Keratinocyte (primary cell): ENCODE data around the gene OR13D1. TPM values are rescaled to one million over a fixed set of nuclear protein-coding genes. Genes with fewer than 3 reads are reported as not detected.
A peak's percentile ranks its signal among the peaks of the same experiment; 100 is the strongest.

Source experiments
- DNase-seq: peaks from one replicate; pipeline ENCODE4 v3.0.0-alpha.2; 2011; ENCODE audit warnings: low read depth, missing footprints, low spot score
- FAIRE-seq: peaks from 2 replicates; lab custom pipeline; 2011; peaks lifted over from hg19 to GRCh38; lab: Jason Lieb, UNC
- H2AFZ ChIP-seq: 2 replicates; pipeline ENCODE4 v1.6.0; 2012; ENCODE audit warnings: low read length, control low read depth, inconsistent platforms; ENCODE audit not compliant: control insufficient read depth
- H3K27ac ChIP-seq: 2 replicates; pipeline ENCODE4 v1.5.1; 2011; ENCODE audit warnings: low read length; ENCODE audit not compliant: control insufficient read depth, insufficient read depth
- H3K27me3 ChIP-seq: 3 replicates; pipeline ENCODE4 v1.6.0; 2011; ENCODE audit warnings: low read length; ENCODE audit not compliant: control insufficient read depth, insufficient read depth; ENCODE audit errors: extremely low read depth
- H3K36me3 ChIP-seq, 2 experiments: 2 replicates in 1 of 2; 3 replicates in 1 of 2; pipeline ENCODE4 v1.5.1; 2011; ENCODE audit warnings: low read length in 2 of 2, mild to moderate bottlenecking in 1 of 2; ENCODE audit not compliant: control insufficient read depth in 2 of 2, insufficient read depth in 2 of 2; ENCODE audit errors: extremely low read depth in 1 of 2
- H3K4me1 ChIP-seq: 3 replicates; pipeline ENCODE4 v1.5.1; 2011; ENCODE audit warnings: low read length; ENCODE audit not compliant: control insufficient read depth, insufficient read depth; ENCODE audit errors: extremely low read depth
- H3K4me2 ChIP-seq: 3 replicates; pipeline ENCODE4 v1.6.0; 2011; ENCODE audit warnings: low read depth, low read length; ENCODE audit not compliant: control insufficient read depth, insufficient read depth; ENCODE audit errors: extremely low read depth
- H3K4me3 ChIP-seq, 3 experiments: fragments of 200-600 bp in 1 of 3; sonication (generic) in 1 of 3; 2 replicates in 2 of 3; 3 replicates in 1 of 3; pipeline ENCODE4 v1.5.1; 2011 to 2016; ENCODE audit warnings: low read length in 3 of 3, mild to moderate bottlenecking in 3 of 3, control low read depth in 2 of 3, inconsistent platforms in 1 of 3, low read depth in 1 of 3, mixed read lengths in 1 of 3, mixed run types in 1 of 3, moderate library complexity in 1 of 3; ENCODE audit not compliant: control insufficient read depth in 2 of 3, insufficient read depth in 2 of 3; ENCODE audit errors: extremely low read depth in 1 of 3
- H3K79me2 ChIP-seq: 2 replicates; pipeline ENCODE4 v1.6.0; 2012; ENCODE audit warnings: low read length; ENCODE audit not compliant: control insufficient read depth, insufficient read depth
- H3K9ac ChIP-seq: 3 replicates; pipeline ENCODE4 v1.6.0; 2011; ENCODE audit warnings: low read length; ENCODE audit not compliant: control insufficient read depth, insufficient read depth; ENCODE audit errors: extremely low read depth
- H3K9me1 ChIP-seq: 3 replicates; pipeline ENCODE4 v1.6.0; 2011; ENCODE audit warnings: low read length; ENCODE audit not compliant: control insufficient read depth, insufficient read depth; ENCODE audit errors: extremely low read depth
- H3K9me3 ChIP-seq: 2 replicates; pipeline ENCODE4 v1.5.1; 2012; ENCODE audit warnings: low read depth, low read length; ENCODE audit not compliant: control insufficient read depth
- H4K20me1 ChIP-seq: 3 replicates; pipeline ENCODE4 v1.6.0; 2011; ENCODE audit warnings: low read length; ENCODE audit not compliant: control insufficient read depth, insufficient read depth; ENCODE audit errors: extremely low read depth
- CTCF ChIP-seq, 3 experiments: IDR thresholded peaks in 1 of 3; conservative IDR thresholded peaks in 1 of 3; optimal IDR thresholded peaks in 1 of 3; 2 replicates in 2 of 3; 3 replicates in 1 of 3; pipeline versions ENCODE3 to v1.5.1; 2011; ENCODE audit warnings: low read length in 3 of 3, mild to moderate bottlenecking in 3 of 3, moderate library complexity in 2 of 3, control low read depth in 1 of 3, inconsistent platforms in 1 of 3; ENCODE audit not compliant: insufficient read depth in 2 of 3; ENCODE audit errors: extremely low read depth in 1 of 3
- EZH2 ChIP-seq: IDR thresholded peaks from one replicate; pipeline ENCODE4 v1.6.1; 2012; ENCODE audit warnings: inconsistent platforms, mild to moderate bottlenecking, low read length, moderate library complexity
- dilution Hi-C: fragments of 300-500 bp; cut with MboI; formaldehyde crosslinking; loops from one replicate; pipeline ENCODE4 v1.7.0; 2020; ENCODE audit warnings: low sequenced_read_pairs; ENCODE audit not compliant: extremely low pct_ligation_motif_present
- polyA plus RNA-seq, 5 experiments: library from polyadenylated mRNA; depleted of rRNA in 3 of 5; stranded (reverse) in 3 of 5; stranded (forward) in 1 of 5; unstranded in 1 of 5; fragments of >200 nt; gene quantifications; 1 replicate in 1 of 5; 2 replicates in 3 of 5; 3 replicates in 1 of 5; pipeline versions ENCODE4 v1.2.1 to v1.2.3, GENCODE V29; 2011 to 2012; ENCODE audit warnings: missing spikeins in 2 of 5, low read depth in 1 of 5, low replicate concordance in 1 of 5

The OR13D1 gene
- polyA plus RNA-seq, 1 donor (not counting 4 experiments of a cell fraction or from before 2014, with no cell fraction given): not detected

DNA sequence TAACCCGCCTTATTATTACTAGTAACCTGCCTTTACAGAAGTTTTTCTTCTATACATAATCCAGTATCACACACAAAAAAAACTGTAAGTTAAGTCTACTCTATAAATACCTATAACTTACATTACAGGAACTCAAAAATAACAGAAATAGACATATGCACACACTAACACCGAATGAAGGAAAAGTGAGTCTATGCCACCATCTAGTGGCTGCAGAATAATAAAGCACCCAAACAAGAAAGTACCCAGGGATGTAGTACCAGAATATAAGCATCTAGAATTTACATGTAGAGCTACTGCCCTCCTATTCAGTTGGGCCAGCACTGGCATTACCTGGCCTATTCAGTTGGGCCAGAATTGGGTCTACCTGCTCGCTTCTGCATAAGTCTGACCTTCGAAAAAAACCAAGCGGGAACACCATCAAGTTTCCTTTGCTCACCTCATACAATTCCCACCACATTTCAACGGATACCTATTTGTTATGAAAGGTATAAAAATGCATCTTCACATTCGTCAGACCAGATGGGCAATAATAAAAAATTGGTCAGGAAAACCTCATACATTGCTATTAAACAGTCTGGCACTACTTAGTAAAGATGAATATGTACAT, 49.2 kb downstream of the OR13D1 start:
- TF ChIP-seq EZH2 (no peak), CTCF (optimal IDR thresholded peaks at IDR 0.05 in 1 of 3, IDR thresholded peaks at IDR 0.05 in 1 of 3, conservative IDR thresholded peaks at IDR 0.05 in 1 of 3; ENCODE audit: extremely low read depth in 1 of 3, insufficient read depth in 2 of 3, low read length in 3 of 3) (peak in 2 of 3 experiments; percentile 52 to 56)
- Histone ChIP-seq H2AFZ (no peak overlapping the region), H3K79me2 (peaks cover 4% of the 10 kb centered on the region), H3K27me3 (no peaks in the 10 kb centered on the region), H3K36me3 (no peaks in the 10 kb centered on the region), H4K20me1 (no peaks in the 10 kb centered on the region), H3K27ac (no peak overlapping the region), H3K9me3 (no peaks in the 10 kb centered on the region), H3K4me1 (peaks cover 12% of the 10 kb centered on the region), H3K4me3 (no peak overlapping the region), H3K4me2 (no peak overlapping the region), H3K9me1 (no peaks in the 10 kb centered on the region), H3K9ac (no peak overlapping the region)
- DNase-seq (peak; percentile 13), FAIRE-seq (no peak)
- dilution Hi-C loops: no loop called here

Other genes starting within 250 kb of the OR13D1 start
- gene OR13F1, start 190.3 kb upstream of the OR13D1 start, polyA plus RNA-seq: not detected in 3 replicates
- not detected in 3 replicates for gene OR13C4, start 167.3 kb upstream of the OR13D1 start, polyA plus RNA-seq
- gene OR13C3, start 157.7 kb upstream of the OR13D1 start, polyA plus RNA-seq: not detected in 3 replicates
- gene OR13C8, start 125.3 kb upstream of the OR13D1 start, polyA plus RNA-seq: not detected in 3 replicates
- gene OR13C5, start 95.1 kb upstream of the OR13D1 start, polyA plus RNA-seq: not detected in 3 replicates
- gene OR13C2, start 88.9 kb upstream of the OR13D1 start, polyA plus RNA-seq: not detected in 3 replicates
- gene OR13C9, start 76.3 kb upstream of the OR13D1 start, polyA plus RNA-seq: not detected in 3 replicates
- 32.9 to 48.0 TPM (median 47.5 TPM) in 3 replicates for gene NIPSNAP3A, start 53.2 kb downstream of the OR13D1 start, polyA plus RNA-seq
- gene NIPSNAP3B, start 69.6 kb downstream of the OR13D1 start, polyA plus RNA-seq: 0.06 to 0.39 TPM (median 0.30 TPM) in 3 replicates
- gene ABCA1, start 233.6 kb downstream of the OR13D1 start, polyA plus RNA-seq: 20.8 to 35.9 TPM (median 23.0 TPM) in 3 replicates